ENCODE measurements around the gene LRMDA. TPM values are rescaled to one million over a fixed set of nuclear protein-coding genes. Genes with fewer than 3 reads are reported as not detected.

Gene LRMDA
- total RNA-seq, 1 donor from 2014 or later: 0.19 TPM

- no peak for TF ChIP-seq CTCF (IDR thresholded peaks at IDR 0.05)
- Mint-ChIP-seq H3K27me3 (ENCODE audit: unreplicated experiment) (peaks cover 33% of the 10 kb centered on the region), H3K27ac (ENCODE audit: unreplicated experiment) (no peak overlapping the region), H3K9me3 (ENCODE audit: unreplicated experiment) (no peaks in the 10 kb centered on the region), H3K4me1 (ENCODE audit: unreplicated experiment) (no peaks in the 10 kb centered on the region), H3K4me3 (ENCODE audit: unreplicated experiment) (no peak overlapping the region), H3K36me3 (ENCODE audit: unreplicated experiment) (no peaks in the 10 kb centered on the region)
- DNase-seq (ENCODE audit: extremely low spot score, unreplicated experiment): no peak
Observed at GRCh38 chr10:75825661-75826060, 394.2 kb downstream of the LRMDA start.

GRCh38 chr10:75826846-75827245, 395.4 kb downstream of the LRMDA start:
- Mint-ChIP-seq H3K36me3 (ENCODE audit: unreplicated experiment) (no peaks in the 10 kb centered on the region), H3K4me3 (ENCODE audit: unreplicated experiment) (no peak overlapping the region), H3K9me3 (ENCODE audit: unreplicated experiment) (no peaks in the 10 kb centered on the region), H3K27me3 (ENCODE audit: unreplicated experiment) (peaks cover 33% of the 10 kb centered on the region), H3K4me1 (ENCODE audit: unreplicated experiment) (no peaks in the 10 kb centered on the region), H3K27ac (ENCODE audit: unreplicated experiment) (no peak overlapping the region)
- no peak for TF ChIP-seq CTCF (IDR thresholded peaks at IDR 0.05)
- DNase-seq (ENCODE audit: extremely low spot score, unreplicated experiment): no peak

GRCh38 chr10:75827587-75828021, 396.2 kb downstream of the LRMDA start:
- H3K9me3 Mint-ChIP-seq (ENCODE audit: unreplicated experiment): peaks cover 6% of the 10 kb centered on the region
- H3K27ac Mint-ChIP-seq (ENCODE audit: unreplicated experiment): no peak overlapping the region
- no peak for DNase-seq (ENCODE audit: extremely low spot score, unreplicated experiment)
- TF ChIP-seq CTCF (IDR thresholded peaks at IDR 0.05): no peak
- H3K27me3 Mint-ChIP-seq (ENCODE audit: unreplicated experiment): peaks cover 33% of the 10 kb centered on the region
- H3K36me3 Mint-ChIP-seq (ENCODE audit: unreplicated experiment): no peaks in the 10 kb centered on the region
- no peak overlapping the region for H3K4me3 Mint-ChIP-seq (ENCODE audit: unreplicated experiment)
- no peaks in the 10 kb centered on the region for H3K4me1 Mint-ChIP-seq (ENCODE audit: unreplicated experiment)

GRCh38 chr10:75828413-75828812, 397.0 kb downstream of the LRMDA start:
- Mint-ChIP-seq H3K4me1 (ENCODE audit: unreplicated experiment) (no peaks in the 10 kb centered on the region), H3K4me3 (ENCODE audit: unreplicated experiment) (no peak overlapping the region), H3K27ac (ENCODE audit: unreplicated experiment) (no peak overlapping the region), H3K36me3 (ENCODE audit: unreplicated experiment) (no peaks in the 10 kb centered on the region), H3K27me3 (ENCODE audit: unreplicated experiment) (peaks cover 31% of the 10 kb centered on the region), H3K9me3 (ENCODE audit: unreplicated experiment) (peaks cover 6% of the 10 kb centered on the region)
- TF ChIP-seq CTCF (IDR thresholded peaks at IDR 0.05): no peak
- no peak for DNase-seq (ENCODE audit: extremely low spot score, unreplicated experiment)

- no peak overlapping the region for H3K27ac Mint-ChIP-seq (ENCODE audit: unreplicated experiment)
- no peaks in the 10 kb centered on the region for H3K4me1 Mint-ChIP-seq (ENCODE audit: unreplicated experiment)
- no peak for TF ChIP-seq CTCF (IDR thresholded peaks at IDR 0.05)
- H3K9me3 Mint-ChIP-seq (ENCODE audit: unreplicated experiment): peaks cover 6% of the 10 kb centered on the region
- H3K36me3 Mint-ChIP-seq (ENCODE audit: unreplicated experiment): no peaks in the 10 kb centered on the region
- H3K27me3 Mint-ChIP-seq (ENCODE audit: unreplicated experiment): peaks cover 50% of the 10 kb centered on the region
- DNase-seq (ENCODE audit: extremely low spot score, unreplicated experiment): no peak
- no peak overlapping the region for H3K4me3 Mint-ChIP-seq (ENCODE audit: unreplicated experiment)
Observed at GRCh38 chr10:75836064-75836463, 404.6 kb downstream of the LRMDA start.
